ENCODE measurements around the gene ANKRD33. TPM values are rescaled to one million over a fixed set of nuclear protein-coding genes. Genes with fewer than 3 reads are reported as not detected.
A peak's percentile ranks its signal among the peaks of the same experiment; 100 is the strongest.

Gene ANKRD33
- total and polyA plus RNA-seq, 2 of the 4 experiments (the other 2 are of a cell fraction), result under 0.01 to 0.03 TPM

- no peak for TF ChIP-seq BHLHE40 (IDR thresholded peaks at IDR 0.05; ENCODE audit: low read depth, low read length)
These were observed 33.3 kb downstream of the ANKRD33 start (continued) for GRCh38 chr12:51921017-51921725.

DNA sequence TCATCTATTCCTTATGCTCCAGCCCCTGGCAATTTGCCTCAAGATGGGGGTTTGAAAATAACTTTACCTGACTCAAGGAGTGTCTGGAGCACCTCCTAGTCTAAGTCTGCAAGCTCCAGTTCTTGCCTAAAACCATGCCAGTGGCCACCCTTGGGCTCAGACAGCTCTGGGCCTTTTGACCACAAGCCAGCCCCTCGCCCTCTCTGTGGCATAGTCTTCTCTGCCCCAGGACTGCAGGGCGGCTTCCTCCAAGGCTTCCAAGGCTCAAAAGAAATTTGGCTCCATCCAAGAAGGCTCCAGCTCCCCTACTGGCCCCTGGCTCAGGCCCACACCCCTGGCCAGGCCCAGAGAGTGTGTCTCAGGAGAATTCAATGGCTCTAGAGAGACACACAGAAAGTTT is 34.2 kb downstream of the ANKRD33 start:
- H3K79me1 ChIP-seq (ENCODE audit: low read depth in 1 of 2, low read length in 2 of 2), result no peaks in the 10 kb centered on the region; a peak in 1 of 4 replicates
- no peak overlapping the region for H2BK5ac ChIP-seq (ENCODE audit: low read depth, low read length, poor library complexity, severe bottlenecking)
- TF ChIP-seq CTCF (conservative IDR thresholded peaks at IDR 0.05; ENCODE audit: low read depth, low read length) (no peak), RCOR1 (IDR thresholded peaks at IDR 0.05; ENCODE audit: insufficient replicate concordance, low read length) (no peak), CEBPB (IDR thresholded peaks at IDR 0.05; ENCODE audit: low read depth, low read length) (no peak), MAZ (IDR thresholded peaks at IDR 0.05; ENCODE audit: borderline replicate concordance, low read depth, low read length) (no peak), POLR2A (IDR thresholded peaks at IDR 0.05; ENCODE audit: low read depth, low read length) (no peak)
- H2BK20ac ChIP-seq (ENCODE audit: low read depth, low read length), result 0 out of 2 replicates have a peak overlapping the region, but pooled peaks have one; percentile 69
- no peaks in the 10 kb centered on the region; the same call in 1 of the 2 replicates for H3K36me3 ChIP-seq (ENCODE audit: control insufficient read depth, insufficient read depth, low read length)
- peak overlapping the region; percentile 60 for H4K91ac ChIP-seq (ENCODE audit: insufficient read depth, low read depth, low read length)
- in situ Hi-C loops (cut with MboI; ENCODE audit: low sequenced_read_pairs) (no loop called here), intact Hi-C loops (cut with micrococcal nuclease) (loop anchor here (2.0 kb wide), 1 partner anchor 59 kb away; no protein-coding TSS in a partner anchor), dilution Hi-C loops (cut with HindIII; ENCODE audit: low sequenced_read_pairs, unreplicated experiment) (no loop called here)
- H3K18ac ChIP-seq (ENCODE audit: low read depth, low read length), result peak overlapping the region; percentile 22
- H4K8ac ChIP-seq (ENCODE audit: low read depth in 2 of 2, low read length in 2 of 2), result peak overlapping the region; percentile 78 to 85; a peak in 2 of 4 replicates
- H3K4me3 ChIP-seq (ENCODE audit: insufficient read depth, low read depth, low read length), result no peak overlapping the region
- POLR2A ChIA-PET (ENCODE audit: unreplicated experiment), result no interaction called here
- peaks cover 16% of the 10 kb centered on the region for H3K4me1 ChIP-seq (ENCODE audit: control insufficient read depth, insufficient read depth, low read length)
- peak overlapping the region; percentile 48; the same call in 1 of the 2 replicates for H2AK5ac ChIP-seq (ENCODE audit: low read depth, low read length)
- DNase-seq (no peak), ATAC-seq (ENCODE audit: low read depth) (no peak)
- H3K4me2 ChIP-seq (ENCODE audit: low read depth, low read length), result no peak overlapping the region
- CTCF ChIA-PET, result interaction anchor here (1.1 to 1.7 kb wide), 5 partner anchors 14 to 104 kb away, joined by 3 to 8 read pairs (median 5); partner anchors contain the start of gene ACVRL1
- peak overlapping the region; percentile 82 for H2AFZ ChIP-seq (replicated peaks; ENCODE audit: low read length, poor library complexity)
- peak overlapping the region; percentile 69; the same call in 1 of the 2 replicates for H2BK120ac ChIP-seq (ENCODE audit: low read depth, low read length)
- H3K9ac ChIP-seq (ENCODE audit: low read depth, low read length), result no peak overlapping the region
- no peaks in the 10 kb centered on the region for H3K9me3 ChIP-seq (ENCODE audit: control insufficient read depth, insufficient read depth, low read length)
- BruUV-seq (replicated peaks), result no TSS peak
- peak overlapping the region; percentile 35; the same call in 1 of the 2 replicates for H3K27ac ChIP-seq (ENCODE audit: insufficient read depth, low read length)
- no CpG with 5 or more reads among the region's 2 CpGs for WGBS, 2 experiments (ENCODE audit: extremely low coverage in 2 of 2, insufficient read length in 1 of 2)
- no peaks in the 10 kb centered on the region for H3K27me3 ChIP-seq (ENCODE audit: control insufficient read depth, insufficient read depth, low read length)
- H3K23ac ChIP-seq (ENCODE audit: low read depth, low read length), result no peak overlapping the region
- no peak overlapping the region for H3K14ac ChIP-seq (replicated peaks; ENCODE audit: low read depth, low read length)
- peaks cover 16% of the 10 kb centered on the region for H3K9me1 ChIP-seq (ENCODE audit: insufficient read depth, low read length)
- peak overlapping the region; percentile 73; the same call in 1 of the 2 replicates for H4K5ac ChIP-seq (ENCODE audit: low read depth, low read length)
- peak overlapping the region; percentile 86 for H2AK9ac ChIP-seq (replicated peaks; ENCODE audit: low read depth, low read length, poor library complexity)
- H2BK15ac ChIP-seq (ENCODE audit: low read depth, low read length), result no peak overlapping the region
- no peak overlapping the region for H3K56ac ChIP-seq (ENCODE audit: extremely low read depth, insufficient read depth, low read length)
- no peaks in the 10 kb centered on the region for H4K20me1 ChIP-seq (ENCODE audit: insufficient read depth, low read length)
- peak overlapping the region; percentile 82 for H3K4ac ChIP-seq (ENCODE audit: low read depth, low read length)

Data from IMR-90 (cell line).